B cell (primary cell): Measurements from ENCODE around the gene RHCE. TPM values are rescaled to one million over a fixed set of nuclear protein-coding genes. Genes with fewer than 3 reads are reported as not detected.

Experiments used
- ATAC-seq: fragments of 200-7000 bp; cut with Tn5 transposase; one replicate; pipeline ENCODE4 v1.10.0; 2021; ENCODE audit warnings: low read depth, mild to moderate bottlenecking, moderate number of reproducible peaks, moderate library complexity
- CTCF ChIA-PET: fragments of 350-600 bp; sonication (Branson Sonifier 250); formaldehyde crosslinking; loops from one replicate; lab custom pipeline; 2021; ENCODE audit warnings: antibody characterized with exemption, inconsistent platforms; lab: Charles Lee
- POLR2A ChIA-PET: fragments of 350-600 bp; sonication (Branson Sonifier 250); formaldehyde crosslinking; loops from one replicate; lab custom pipeline; 2021; ENCODE audit warnings: antibody characterized with exemption; lab: Charles Lee
- DNase-seq: peaks from one replicate; pipeline ENCODE4 v3.0.0; 2013
- H2AFZ ChIP-seq: 2 replicates; pipeline ENCODE4 v1.6.1; 2012; ENCODE audit warnings: mild to moderate bottlenecking, low read depth, low read length; ENCODE audit not compliant: insufficient read depth, poor library complexity, severe bottlenecking
- H3K27ac ChIP-seq, 2 donors: 1 replicate in 1 of 2; 2 replicates in 1 of 2; pipeline ENCODE4 v1.5.1; 2012 to 2013; ENCODE audit warnings: low read length in 2 of 2, mild to moderate bottlenecking in 2 of 2, moderate library complexity in 1 of 2
- H3K27me3 ChIP-seq, 4 experiments: fragments of 200-600 bp in 1 of 4; sonication (generic) in 1 of 4; replicated peaks in 1 of 4; 1 replicate in 2 of 4; 2 replicates in 2 of 4; pipeline versions ENCODE4 v1.6.1 to v1.7.0; 2013 to 2016; ENCODE audit warnings: low read length in 3 of 4, mild to moderate bottlenecking in 2 of 4, mixed read lengths in 1 of 4, moderate library complexity in 1 of 4; ENCODE audit not compliant: insufficient read depth in 4 of 4, control insufficient read depth in 3 of 4; ENCODE audit errors: control extremely low read depth in 1 of 4
- H3K36me3 ChIP-seq, 2 experiments: replicated peaks in 1 of 2; 1 replicate in 1 of 2; 2 replicates in 1 of 2; pipeline versions ENCODE4 v1.6.1 to v1.7.1; 2013; ENCODE audit warnings: low read length in 1 of 2; ENCODE audit not compliant: insufficient read depth in 2 of 2, control insufficient read depth in 1 of 2; ENCODE audit errors: control extremely low read depth in 1 of 2, extremely low read depth in 1 of 2
- H3K4me1 ChIP-seq, 2 donors: fragments of 200-600 bp in 1 of 2; sonication (generic) in 1 of 2; 1 replicate in 1 of 2; 2 replicates in 1 of 2; pipeline versions ENCODE4 v1.5.1 to v1.6.1; 2013 to 2017; ENCODE audit warnings: low read length in 2 of 2; ENCODE audit not compliant: control insufficient read depth in 2 of 2, insufficient read depth in 2 of 2
- H3K4me2 ChIP-seq: replicated peaks from 2 replicates; pipeline ENCODE3; 2012; ENCODE audit warnings: mild to moderate bottlenecking, low read depth, low read length; ENCODE audit not compliant: poor library complexity, severe bottlenecking
- H3K4me3 ChIP-seq, 5 experiments: fragments of 200-600 bp in 1 of 5; sonication (generic) in 1 of 5; 1 replicate in 3 of 5; 2 replicates in 2 of 5; pipeline versions ENCODE4 v1.5.1 to v1.7.0; 2011 to 2016; ENCODE audit warnings: low read length in 4 of 5, mild to moderate bottlenecking in 4 of 5, low read depth in 2 of 5, control low read depth in 1 of 5, moderate library complexity in 1 of 5; ENCODE audit not compliant: insufficient read depth in 1 of 5; ENCODE audit errors: control extremely low read depth in 1 of 5, extremely low read depth in 1 of 5
- H3K79me2 ChIP-seq: fragments of 200-600 bp; sonication (generic); one replicate; pipeline ENCODE4 v1.6.0; 2016; ENCODE audit warnings: low read length; ENCODE audit not compliant: control insufficient read depth, insufficient read depth
- H3K9ac ChIP-seq: fragments of 200-600 bp; sonication (generic); 2 replicates; pipeline ENCODE4 v1.6.1; 2017; ENCODE audit warnings: mild to moderate bottlenecking, low read length, moderate library complexity
- H3K9me3 ChIP-seq, 3 donors: one replicate each; pipeline versions ENCODE4 v1.6.1 to v1.7.1; 2013; ENCODE audit warnings: low read length in 2 of 3; ENCODE audit not compliant: control insufficient read depth in 2 of 3, insufficient read depth in 1 of 3; ENCODE audit errors: control extremely low read depth in 1 of 3
- H4K20me1 ChIP-seq: 2 replicates; pipeline ENCODE4 v1.6.0; 2012; ENCODE audit warnings: mild to moderate bottlenecking, low read length; ENCODE audit not compliant: insufficient read depth, control insufficient read depth, poor library complexity, severe bottlenecking
- H3K27ac Mint-ChIP-seq: one replicate; pipeline ENCODE4 v1.8.0; 2021; ENCODE audit warnings: mixed read lengths
- H3K27me3 Mint-ChIP-seq: one replicate; pipeline ENCODE4 v1.8.0; 2021; ENCODE audit warnings: mixed read lengths
- H3K4me1 Mint-ChIP-seq: one replicate; pipeline ENCODE4 v1.8.0; 2021; ENCODE audit warnings: mixed read lengths
- H3K4me3 Mint-ChIP-seq: one replicate; pipeline ENCODE4 v1.8.0; 2021; ENCODE audit warnings: mixed read lengths
- H3K9me3 Mint-ChIP-seq: one replicate; pipeline ENCODE4 v1.8.0; 2022; ENCODE audit warnings: mixed read lengths; ENCODE audit not compliant: insufficient read depth
- EZH2 ChIP-seq: IDR thresholded peaks from 2 replicates; pipeline ENCODE4 v1.6.1; 2012; ENCODE audit warnings: borderline replicate concordance, low read depth, mild to moderate bottlenecking, moderate library complexity, low read length; ENCODE audit not compliant: insufficient read depth, poor library complexity, severe bottlenecking
- WGBS: methylation state at CpG from one replicate; pipeline ENCODE4 v1.1.5; 2013; ENCODE audit warnings: missing lambda C conversion rate; ENCODE audit not compliant: insufficient coverage; 5-methylcytosine and 5-hydroxymethylcytosine counted together
- intact Hi-C: fragments of 100-400 bp; cut with micrococcal nuclease; formaldehyde crosslinking; loops from one replicate; pipeline ENCODE4 v1.10.0; 2022
- polyA plus RNA-seq: library from polyadenylated mRNA; depleted of rRNA; stranded (reverse); fragments of >200 nt; gene quantifications from 2 replicates; pipeline ENCODE4 v1.2.3, GENCODE V29; 2012
- total RNA-seq, 2 donors: library from RNA; stranded (reverse); fragments of 120-200 nt in 1 of 2; gene quantifications; 1 replicate in 1 of 2; 2 replicates in 1 of 2; pipeline versions ENCODE4 v1.2.3 to v1.2.4, GENCODE V29; 2013 to 2022
- TF ChIP-seq, protein P1 (sequence below): fragments of 200-600 bp; IDR thresholded peaks from one replicate; pipeline ENCODE4 v1.8.0; 2022; ENCODE audit warnings: antibody characterized with exemption, mild to moderate bottlenecking

The RHCE gene
- total and polyA plus RNA-seq, 2 donors (not counting 1 experiment from before 2014, with no cell fraction given) = 0.28 TPM; not detected in 1

DNA sequence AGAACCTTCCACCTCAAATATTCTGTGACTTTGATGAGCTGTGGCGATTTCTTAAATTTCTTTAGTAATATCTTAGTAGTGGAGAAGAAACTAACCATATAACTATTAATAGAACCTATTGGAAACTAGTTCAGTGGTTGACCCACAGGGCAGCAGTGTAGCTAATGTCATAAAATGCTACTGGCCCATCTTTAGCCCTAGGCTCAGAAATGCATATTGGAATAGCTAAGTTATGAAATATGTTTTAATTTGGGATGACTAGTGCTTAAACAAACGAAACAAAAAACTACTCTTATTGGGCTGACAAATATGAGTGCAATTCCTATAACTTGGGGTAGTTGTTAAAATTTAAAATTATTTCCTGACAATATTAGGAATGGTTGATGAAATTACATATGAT, 30.3 kb upstream of the RHCE start:
- H3K9me3 Mint-ChIP-seq = no peaks in the 10 kb centered on the region
- Histone ChIP-seq H3K27ac (peak overlapping the region in 1 of 2 donors; percentile 7), H3K27me3 (no peaks in the 10 kb centered on the region), H4K20me1 (peaks cover 17% of the 10 kb centered on the region), H3K4me3 (no peak overlapping the region), H3K36me3 (peaks cover 2 to 28% of the 10 kb centered on the region in 2 experiments), H3K4me2 (no peak overlapping the region), H3K9me3 (no peaks in the 10 kb centered on the region), H3K9ac (no peak overlapping the region), H3K4me1 (peaks cover 9 to 12% of the 10 kb centered on the region in 2 donors), H2AFZ (no peak overlapping the region), H3K79me2 (peaks cover 12% of the 10 kb centered on the region)
- H3K27me3 Mint-ChIP-seq = no peaks in the 10 kb centered on the region
- DNase-seq (no peak), ATAC-seq (no peak)
- peaks cover 13% of the 10 kb centered on the region for H3K4me1 Mint-ChIP-seq
- no peak for TF ChIP-seq EZH2
- TF ChIP-seq, protein P1, sequence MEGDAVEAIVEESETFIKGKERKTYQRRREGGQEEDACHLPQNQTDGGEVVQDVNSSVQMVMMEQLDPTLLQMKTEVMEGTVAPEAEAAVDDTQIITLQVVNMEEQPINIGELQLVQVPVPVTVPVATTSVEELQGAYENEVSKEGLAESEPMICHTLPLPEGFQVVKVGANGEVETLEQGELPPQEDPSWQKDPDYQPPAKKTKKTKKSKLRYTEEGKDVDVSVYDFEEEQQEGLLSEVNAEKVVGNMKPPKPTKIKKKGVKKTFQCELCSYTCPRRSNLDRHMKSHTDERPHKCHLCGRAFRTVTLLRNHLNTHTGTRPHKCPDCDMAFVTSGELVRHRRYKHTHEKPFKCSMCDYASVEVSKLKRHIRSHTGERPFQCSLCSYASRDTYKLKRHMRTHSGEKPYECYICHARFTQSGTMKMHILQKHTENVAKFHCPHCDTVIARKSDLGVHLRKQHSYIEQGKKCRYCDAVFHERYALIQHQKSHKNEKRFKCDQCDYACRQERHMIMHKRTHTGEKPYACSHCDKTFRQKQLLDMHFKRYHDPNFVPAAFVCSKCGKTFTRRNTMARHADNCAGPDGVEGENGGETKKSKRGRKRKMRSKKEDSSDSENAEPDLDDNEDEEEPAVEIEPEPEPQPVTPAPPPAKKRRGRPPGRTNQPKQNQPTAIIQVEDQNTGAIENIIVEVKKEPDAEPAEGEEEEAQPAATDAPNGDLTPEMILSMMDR = no peak
- H3K27ac Mint-ChIP-seq = no peak overlapping the region
- no peak overlapping the region for H3K4me3 Mint-ChIP-seq
- intact Hi-C loops = no loop called here
- no CpG with 5 or more reads among the region's 2 CpGs for WGBS
- ChIA-PET POLR2A (no interaction called here), CTCF (interaction anchor here (1.3 to 1.6 kb wide), 2 partner anchors 14 to 31 kb away, joined by 3 to 4 read pairs; no protein-coding TSS in a partner anchor)

DNA sequence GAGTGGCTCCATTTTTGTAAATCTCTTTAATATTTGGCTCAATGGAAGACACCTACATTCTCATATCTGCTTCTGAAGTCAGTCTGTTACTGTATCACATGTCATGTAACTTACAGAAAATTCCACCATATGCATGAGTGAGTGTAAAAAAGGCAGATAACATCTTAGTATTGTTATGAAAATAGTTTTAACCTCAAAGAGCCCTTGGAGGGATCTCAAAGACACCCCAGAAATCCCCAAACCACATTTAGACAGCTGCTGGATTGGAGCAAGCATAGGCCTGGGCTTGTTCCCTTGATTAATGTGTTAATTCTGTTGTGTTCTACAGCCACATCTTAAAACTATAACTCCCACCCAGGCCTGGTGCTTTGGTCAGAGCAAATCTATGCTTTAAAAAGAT, 26.9 kb upstream of the RHCE start:
- ChIA-PET POLR2A (no interaction called here), CTCF (interaction anchor here (1.2 kb wide), 1 partner anchor 39 kb away, joined by 3 read pairs; no protein-coding TSS in a partner anchor)
- no peaks in the 10 kb centered on the region for H3K27me3 ChIP-seq
- no peak for TF ChIP-seq EZH2
- TF ChIP-seq, protein P1 = no peak
- no peak for ATAC-seq
- H3K27ac Mint-ChIP-seq = no peak overlapping the region
- H3K27me3 Mint-ChIP-seq = no peaks in the 10 kb centered on the region
- no peak overlapping the region for H3K4me3 ChIP-seq
- DNase-seq = no peak
- peaks cover 23% of the 10 kb centered on the region for H3K4me1 Mint-ChIP-seq
- peaks cover 37% of the 10 kb centered on the region for H4K20me1 ChIP-seq
- H3K27ac ChIP-seq = no peak overlapping the region
- no peak overlapping the region for H2AFZ ChIP-seq
- peaks cover 9 to 13% of the 10 kb centered on the region in 2 donors for H3K4me1 ChIP-seq
- H3K4me3 Mint-ChIP-seq = no peak overlapping the region
- no peak overlapping the region for H3K4me2 ChIP-seq
- H3K9ac ChIP-seq = no peak overlapping the region
- intact Hi-C loops = no loop called here
- H3K79me2 ChIP-seq = peaks cover 41% of the 10 kb centered on the region
- H3K36me3 ChIP-seq = peaks cover 2 to 18% of the 10 kb centered on the region in 2 experiments
- no peaks in the 10 kb centered on the region for H3K9me3 Mint-ChIP-seq
- H3K9me3 ChIP-seq = no peaks in the 10 kb centered on the region
